Cardiac muscle cell (in vitro differentiated cells and primary cell): ENCODE measurements around the gene SMYD1. TPM values are rescaled to one million over a fixed set of nuclear protein-coding genes. Genes with fewer than 3 reads are reported as not detected.
A peak's percentile ranks its signal among the peaks of the same experiment; 100 is the strongest.
"Not testable (repeated sequence)": the region's sequence is repeated elsewhere in the genome, so short reads cannot be mapped to it uniquely, and the experiment has no call there.

ENCODE experiments used
- DNase-seq, 2 donors: peaks; one replicate each; pipeline versions ENCODE4 v3.0.0 to v3.0.0-alpha.2; 2010 to 2017; ENCODE audit warnings: low read depth in 1 of 2, low spot score in 1 of 2
- H3K27ac ChIP-seq: fragments of 200-600 bp; sonication (generic); 2 replicates; pipeline ENCODE4 v1.5.1; 2016
- H3K27me3 ChIP-seq: fragments of 200-600 bp; sonication (generic); 2 replicates; pipeline ENCODE4 v1.6.0; 2016; ENCODE audit warnings: control low read depth
- H3K36me3 ChIP-seq: fragments of 200-600 bp; sonication (generic); 2 replicates; pipeline ENCODE4 v1.5.1; 2016; ENCODE audit warnings: control low read depth
- H3K4me1 ChIP-seq: fragments of 200-600 bp; sonication (generic); 2 replicates; pipeline ENCODE4 v1.8.1; 2017; ENCODE audit warnings: low read depth, mild to moderate bottlenecking, mixed run types
- H3K4me3 ChIP-seq: fragments of 200-600 bp; sonication (generic); 2 replicates; pipeline ENCODE4 v1.5.1; 2016; ENCODE audit warnings: mild to moderate bottlenecking
- H3K9me3 ChIP-seq: fragments of 200-600 bp; sonication (generic); 2 replicates; pipeline ENCODE4 v1.5.1; 2017; ENCODE audit warnings: low read depth, mild to moderate bottlenecking, control low read depth
- polyA plus RNA-seq: library from polyadenylated mRNA; unstranded; fragments of >200 nt; fragmentation: Nextera tagmentation; extraction: Ambion mirVana; gene quantifications from 2 replicates; pipeline ENCODE4 v1.2.1, GENCODE V29; 2016
- total RNA-seq: library from RNA; depleted of rRNA; stranded (reverse); fragments of >200 nt; gene quantifications from 2 replicates; pipeline ENCODE4 v1.2.3, GENCODE V29; 2016
- TF ChIP-seq, protein P1 (sequence below): IDR thresholded peaks from 2 replicates; pipeline ENCODE4 v1.5.1; 2012; ENCODE audit warnings: low read depth, mild to moderate bottlenecking, low read length

Gene SMYD1
- total and polyA plus RNA-seq, 2 experiments from 2014 or later = 211 to 375 TPM

DNA sequence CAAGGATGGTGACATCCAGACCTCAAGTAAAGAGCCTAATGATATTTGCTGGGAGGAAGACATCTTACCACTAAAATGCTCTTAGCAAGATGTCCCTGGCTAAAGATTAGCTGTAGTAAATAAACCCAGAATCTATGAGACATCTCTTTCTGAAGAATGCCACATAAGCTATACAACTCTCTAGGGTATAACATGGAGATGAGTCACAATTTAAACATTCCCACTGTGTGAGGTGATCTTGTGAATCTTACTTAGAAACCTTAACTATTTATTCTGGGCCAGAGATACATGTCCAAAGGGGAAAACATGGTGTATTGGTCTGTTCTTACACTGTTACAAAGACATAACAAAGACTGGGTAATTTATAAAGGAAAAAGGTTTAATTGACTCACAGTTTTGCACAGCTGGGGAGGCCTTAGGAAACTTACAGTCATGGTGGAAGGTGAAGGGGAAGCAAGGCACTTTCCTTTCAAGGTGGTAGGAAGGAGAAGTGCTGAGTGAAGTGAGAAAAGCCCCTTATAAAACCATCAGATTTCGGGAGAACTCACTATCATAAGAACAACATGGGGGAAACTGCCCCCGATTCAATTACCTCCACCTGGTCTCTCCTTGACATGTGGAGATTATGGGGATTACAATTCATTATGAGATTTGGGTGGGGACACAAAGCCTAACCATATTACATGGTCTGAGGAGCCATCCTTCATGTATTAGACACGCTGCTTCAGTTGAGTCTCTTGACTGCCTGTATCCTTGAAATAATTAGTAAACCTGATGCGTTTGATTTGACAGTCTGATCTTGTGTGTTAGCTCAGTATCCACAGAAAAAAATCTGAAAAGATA, 29.1 kb upstream of the SMYD1 start:
- Histone ChIP-seq H3K27ac (no peak overlapping the region), H3K4me1 (no peaks in the 10 kb centered on the region), H3K9me3 (no peaks in the 10 kb centered on the region), H3K27me3 (no peaks in the 10 kb centered on the region), H3K36me3 (peaks cover 14% of the 10 kb centered on the region), H3K4me3 (no peak overlapping the region)
- TF ChIP-seq, protein P1, sequence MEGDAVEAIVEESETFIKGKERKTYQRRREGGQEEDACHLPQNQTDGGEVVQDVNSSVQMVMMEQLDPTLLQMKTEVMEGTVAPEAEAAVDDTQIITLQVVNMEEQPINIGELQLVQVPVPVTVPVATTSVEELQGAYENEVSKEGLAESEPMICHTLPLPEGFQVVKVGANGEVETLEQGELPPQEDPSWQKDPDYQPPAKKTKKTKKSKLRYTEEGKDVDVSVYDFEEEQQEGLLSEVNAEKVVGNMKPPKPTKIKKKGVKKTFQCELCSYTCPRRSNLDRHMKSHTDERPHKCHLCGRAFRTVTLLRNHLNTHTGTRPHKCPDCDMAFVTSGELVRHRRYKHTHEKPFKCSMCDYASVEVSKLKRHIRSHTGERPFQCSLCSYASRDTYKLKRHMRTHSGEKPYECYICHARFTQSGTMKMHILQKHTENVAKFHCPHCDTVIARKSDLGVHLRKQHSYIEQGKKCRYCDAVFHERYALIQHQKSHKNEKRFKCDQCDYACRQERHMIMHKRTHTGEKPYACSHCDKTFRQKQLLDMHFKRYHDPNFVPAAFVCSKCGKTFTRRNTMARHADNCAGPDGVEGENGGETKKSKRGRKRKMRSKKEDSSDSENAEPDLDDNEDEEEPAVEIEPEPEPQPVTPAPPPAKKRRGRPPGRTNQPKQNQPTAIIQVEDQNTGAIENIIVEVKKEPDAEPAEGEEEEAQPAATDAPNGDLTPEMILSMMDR = no peak
- peak in 1 of 2 donors; percentile 73 for DNase-seq

DNA sequence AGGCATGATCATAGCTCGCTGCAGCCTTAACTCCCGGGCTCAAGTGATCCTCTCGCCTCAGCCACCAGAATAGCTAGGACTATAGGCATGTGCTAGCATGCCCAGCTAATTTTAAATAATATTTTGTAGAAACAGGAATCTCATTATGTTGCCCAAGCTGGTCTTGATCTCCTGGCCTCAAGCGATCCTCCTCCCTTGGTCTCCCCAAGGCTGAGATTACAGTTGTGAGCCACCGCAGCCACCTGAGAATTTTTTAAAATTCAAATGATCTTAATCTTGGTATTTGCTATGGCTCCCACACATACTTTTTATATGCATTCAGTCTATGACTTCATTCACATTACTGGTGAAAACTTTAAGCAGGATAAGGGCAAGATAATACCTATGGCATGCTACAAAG, 25.1 kb upstream of the SMYD1 start:
- TF ChIP-seq, protein P1 = no peak
- no peak overlapping the region for H3K4me3 ChIP-seq
- no peaks in the 10 kb centered on the region for H3K4me1 ChIP-seq
- no peaks in the 10 kb centered on the region for H3K36me3 ChIP-seq
- no peak for DNase-seq
- no peak overlapping the region for H3K27ac ChIP-seq
- H3K27me3 ChIP-seq = no peaks in the 10 kb centered on the region
- H3K9me3 ChIP-seq = no peaks in the 10 kb centered on the region

DNA sequence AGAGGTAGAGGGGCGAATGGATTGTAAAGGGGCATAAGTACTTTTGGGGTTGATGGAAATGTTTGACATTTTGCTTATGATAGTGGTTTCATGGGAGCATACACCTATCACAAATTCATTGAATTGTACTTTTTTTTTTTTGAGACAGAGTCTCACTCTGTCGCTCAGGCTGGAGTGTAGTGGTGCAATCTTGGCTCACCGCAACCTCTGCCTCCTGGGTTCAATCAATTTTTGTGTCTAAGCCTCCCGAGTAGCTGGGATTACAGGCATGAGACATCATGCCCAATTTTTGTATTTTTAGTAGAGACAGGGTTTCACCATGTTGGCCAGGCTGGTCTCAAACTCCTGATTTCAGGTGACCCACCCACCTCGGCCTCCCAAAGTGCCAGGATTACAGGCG, 22.1 kb upstream of the SMYD1 start:
- not testable (repeated sequence) for H3K4me1 ChIP-seq, H3K36me3 ChIP-seq, H3K27ac ChIP-seq, H3K9me3 ChIP-seq, H3K4me3 ChIP-seq, H3K27me3 ChIP-seq, DNase-seq

DNA sequence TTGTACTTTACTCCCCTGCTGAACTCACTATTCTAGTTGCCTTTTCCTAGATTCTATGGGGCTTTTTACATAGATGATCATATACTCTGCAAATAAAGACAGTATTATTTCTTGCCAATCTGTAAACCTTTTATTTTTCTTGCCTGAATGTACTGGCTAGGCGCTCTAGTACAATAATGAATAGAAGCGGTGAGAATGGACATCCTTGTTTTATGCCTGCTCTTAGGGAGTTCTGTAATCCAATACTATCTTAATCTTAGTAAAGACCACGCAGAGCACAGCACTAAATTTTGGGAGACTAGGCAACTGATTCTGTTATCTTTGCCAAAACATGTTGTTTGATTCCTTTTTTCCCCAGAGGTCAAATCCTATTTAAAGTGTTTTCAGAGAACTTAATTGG, 19.1 kb upstream of the SMYD1 start:
- peaks cover 2% of the 10 kb centered on the region for H3K36me3 ChIP-seq
- no peak for DNase-seq
- no peak overlapping the region for H3K27ac ChIP-seq
- TF ChIP-seq, protein P1 = no peak
- no peak overlapping the region for H3K4me3 ChIP-seq
- H3K9me3 ChIP-seq = no peaks in the 10 kb centered on the region
- H3K27me3 ChIP-seq = no peaks in the 10 kb centered on the region
- peaks cover 5% of the 10 kb centered on the region for H3K4me1 ChIP-seq

DNA sequence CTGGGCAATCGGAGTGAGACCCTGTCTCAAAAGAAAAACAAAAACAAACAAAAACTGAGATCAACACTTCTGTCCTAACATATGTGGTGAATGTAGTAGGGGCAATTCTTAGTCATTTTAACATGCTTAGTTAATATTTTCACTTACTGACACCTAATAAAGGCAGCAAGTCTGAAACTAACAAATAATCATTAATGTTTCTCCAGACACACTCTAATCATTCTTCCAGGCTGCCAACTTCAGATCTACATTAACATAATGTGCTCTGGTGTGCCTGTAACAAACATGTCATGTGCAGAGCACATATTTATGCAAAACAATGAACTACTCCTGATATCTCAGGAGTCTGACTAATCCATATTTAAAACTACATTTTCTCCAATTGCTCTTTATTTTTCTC, 18.0 kb upstream of the SMYD1 start:
- Histone ChIP-seq H3K36me3 (peaks cover 2% of the 10 kb centered on the region), H3K4me1 (peaks cover 14% of the 10 kb centered on the region), H3K9me3 (no peaks in the 10 kb centered on the region), H3K27me3 (no peaks in the 10 kb centered on the region), H3K4me3 (no peak overlapping the region), H3K27ac (no peak overlapping the region)
- TF ChIP-seq, protein P1 = no peak
- no peak for DNase-seq

DNA sequence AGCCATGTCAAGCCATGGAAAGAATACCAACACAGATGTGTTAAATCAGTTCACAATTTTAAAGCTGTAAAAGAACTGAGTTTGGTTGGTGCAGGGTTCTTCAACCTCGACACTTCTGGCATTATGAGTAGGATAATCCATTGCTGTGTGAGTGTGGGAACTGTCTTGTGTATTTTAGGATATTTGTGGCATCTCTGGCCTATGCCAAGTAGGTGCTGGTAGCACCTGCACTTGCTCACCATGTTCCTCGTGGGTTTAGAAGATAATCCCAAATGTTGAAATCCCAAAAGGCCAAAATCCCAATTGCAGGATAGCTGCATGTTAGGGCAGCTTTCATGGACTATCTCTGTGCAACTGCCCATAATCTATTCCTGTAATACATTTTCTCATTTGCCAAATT, 15.8 kb upstream of the SMYD1 start:
- Histone ChIP-seq H3K9me3 (no peaks in the 10 kb centered on the region), H3K27me3 (no peaks in the 10 kb centered on the region), H3K4me3 (no peak overlapping the region), H3K36me3 (peaks cover 2% of the 10 kb centered on the region), H3K4me1 (peaks cover 21% of the 10 kb centered on the region), H3K27ac (no peak overlapping the region)
- TF ChIP-seq, protein P1 = no peak
- no peak for DNase-seq
